GM19035 (cell line): ENCODE results near the gene RWDD4.

Experiments used
- ATAC-seq: cut with Tn5 transposase; IDR thresholded peaks from one replicate; pipeline ENCODE4 v1.9.1; 2021; ENCODE audit not compliant: unreplicated experiment

RWDD4 gene

GRCh38 chr4:183659029-183659871 is at the start of gene RWDD4, which contains the start of gene TRAPPC11:
Gene RWDD4, minus strand, starts transcription at chr4:183659185. Its CDS starts 233 bp downstream, at chr4:183658952.
Gene TRAPPC11, plus strand, starts transcription at chr4:183659293. Its CDS starts 4,575 bp downstream, at chr4:183663868.
- peak; percentile 99 for ATAC-seq

GRCh38 chr4:183702492-183702891 is 43.5 kb upstream of the RWDD4 start:
- no peak for ATAC-seq

- ATAC-seq = no peak
These were observed 41.4 kb upstream of the RWDD4 start for GRCh38 chr4:183700407-183700806.

GRCh38 chr4:183698909-183699308 is 39.9 kb upstream of the RWDD4 start:
- ATAC-seq = no peak

GRCh38 chr4:183691897-183692296 is 32.9 kb upstream of the RWDD4 start:
- no peak for ATAC-seq

- no peak for ATAC-seq
These were observed 32.0 kb upstream of the RWDD4 start for GRCh38 chr4:183691006-183691405.

- no peak for ATAC-seq
These were observed 29.2 kb upstream of the RWDD4 start for GRCh38 chr4:183688216-183688615.

GRCh38 chr4:183686461-183686860 is 27.5 kb upstream of the RWDD4 start:
- no peak for ATAC-seq

GRCh38 chr4:183681119-183681518 is 22.1 kb upstream of the RWDD4 start:
- ATAC-seq = no peak

- no peak for ATAC-seq
These were observed 16.6 kb upstream of the RWDD4 start for GRCh38 chr4:183675625-183676024.

- ATAC-seq = no peak
These were observed 15.2 kb upstream of the RWDD4 start for GRCh38 chr4:183674153-183674552.

- no peak for ATAC-seq
These were observed 12.1 kb upstream of the RWDD4 start for GRCh38 chr4:183670960-183671555.

- no peak for ATAC-seq
These were observed 11.3 kb upstream of the RWDD4 start for GRCh38 chr4:183670251-183670650.

GRCh38 chr4:183666088-183666487 is 7.1 kb upstream of the RWDD4 start:
- no peak for ATAC-seq

GRCh38 chr4:183659872-183660242 is 872 bp upstream of the RWDD4 start:
- ATAC-seq = no peak

GRCh38 chr4:183658362-183659028 is 490 bp downstream of the RWDD4 start:
- ATAC-seq = peak; percentile 37

GRCh38 chr4:183657564-183657963 is 1.4 kb downstream of the RWDD4 start:
- ATAC-seq = no peak

GRCh38 chr4:183645326-183645725 is 13.7 kb downstream of the RWDD4 start:
- ATAC-seq = no peak

GRCh38 chr4:183639291-183639690 is 19.7 kb downstream of the RWDD4 start:
- ATAC-seq = no peak

- no peak for ATAC-seq
These were observed 20.5 kb downstream of the RWDD4 start for GRCh38 chr4:183638436-183638835.

GRCh38 chr4:183637461-183637860 is 21.5 kb downstream of the RWDD4 start:
- no peak for ATAC-seq

- no peak for ATAC-seq
These were observed 22.1 kb downstream of the RWDD4 start for GRCh38 chr4:183636923-183637322.
